ENCODE results near the gene RASSF7. TPM values are rescaled to one million over a fixed set of nuclear protein-coding genes. Genes with fewer than 3 reads are reported as not detected.

RASSF7 gene
- total and polyA plus RNA-seq, 2 of the 8 experiments (the other 6 are each of a cell fraction or from before 2014, with no cell fraction given), result 22.3 to 43.9 TPM

GRCh38 chr11:526192-526591 lies 34.6 kb upstream of the RASSF7 start (continued):
- TF ChIP-seq TEAD4 (IDR thresholded peaks at IDR 0.05; ENCODE audit: low read depth, low read length) (no peak), PHF8 (conservative IDR thresholded peaks at IDR 0.05; ENCODE audit: low read depth, low read length) (no peak), CHD7 (IDR thresholded peaks at IDR 0.05; ENCODE audit: insufficient replicate concordance, low read length) (no peak), RFX5 (IDR thresholded peaks at IDR 0.05; ENCODE audit: borderline replicate concordance, low read depth, low read length) (no peak), ATF2 (IDR thresholded peaks at IDR 0.05; ENCODE audit: low read length) (no peak), RAD21 (IDR thresholded peaks at IDR 0.05 in 1 of 2, conservative IDR thresholded peaks at IDR 0.05 in 1 of 2; ENCODE audit: low read depth in 2 of 2, low read length in 2 of 2) (no peak)
